ENCODE measurements around the gene VAC14. TPM values are rescaled to one million over a fixed set of nuclear protein-coding genes. Genes with fewer than 3 reads are reported as not detected.
A peak's percentile ranks its signal among the peaks of the same experiment; 100 is the strongest.

The VAC14 gene
- total RNA-seq, 2 donors from 2014 or later, result 34.9 to 37.0 TPM

DNA sequence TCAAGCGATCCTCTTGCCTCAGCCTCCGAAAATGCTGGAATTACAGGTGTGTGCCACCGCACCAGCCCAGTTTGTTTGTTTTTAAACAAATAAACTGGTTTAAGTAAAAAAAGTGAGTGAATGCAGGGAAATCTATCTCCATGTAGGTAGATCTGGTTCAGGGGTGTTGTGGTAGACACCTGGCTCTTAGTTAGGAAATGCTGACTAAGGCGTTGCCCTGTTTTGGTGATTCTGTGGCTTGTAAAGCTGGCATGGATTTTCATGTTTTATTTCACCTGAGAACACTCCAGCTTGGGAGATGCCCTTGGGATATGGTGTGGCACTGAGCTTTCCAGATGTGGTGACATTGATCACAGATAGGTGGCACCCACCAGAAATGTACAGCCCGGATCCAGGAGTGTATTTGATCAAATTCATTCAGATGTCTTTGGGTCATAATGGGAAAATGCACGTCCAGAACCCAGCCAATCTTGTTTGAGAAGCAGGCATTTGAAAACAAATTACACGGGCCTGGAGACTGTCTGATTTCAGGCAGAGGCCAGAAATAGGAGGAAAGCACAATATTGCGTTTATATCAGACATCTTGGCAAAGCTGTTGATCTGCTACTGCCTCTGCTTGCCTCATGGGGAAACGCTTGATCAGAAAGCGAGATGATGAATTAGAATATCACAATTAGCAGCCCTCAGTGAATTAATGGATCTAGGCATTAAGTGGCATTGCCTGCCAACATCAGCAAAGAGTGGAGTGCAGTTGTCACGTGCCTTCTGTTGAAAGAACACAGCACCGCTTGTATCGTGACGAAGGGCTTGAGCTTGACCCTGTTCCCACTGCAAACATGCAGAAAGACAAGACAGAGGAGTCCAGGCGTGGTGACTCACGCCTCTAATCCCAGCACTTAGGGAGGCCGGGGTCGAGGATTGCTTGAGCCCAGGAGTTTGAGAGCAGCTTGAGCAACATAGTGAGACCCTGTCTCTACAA is 161.9 kb downstream of the VAC14 start:
- Histone ChIP-seq H3K4me3 (peak overlapping the region; percentile 36), H3K4me1 (ENCODE audit: control insufficient read depth in 1 of 2, low read depth in 2 of 2) (peaks cover 15 to 34% of the 10 kb centered on the region in 2 donors), H3K27ac (peak overlapping the region in 1 of 2 donors; percentile 39), H3K9me3 (no peaks in the 10 kb centered on the region), H3K27me3 (replicated peaks; ENCODE audit: insufficient read depth) (no peaks in the 10 kb centered on the region), H3K36me3 (no peaks in the 10 kb centered on the region)
- no peak for TF ChIP-seq CTCF (IDR thresholded peaks at IDR 0.05)
- DNase-seq (ENCODE audit: low spot score) (no peak), ATAC-seq (ENCODE audit: insufficient number of reproducible peaks, low FRiP score, low read depth) (peak; percentile 42)

Other genes with a start within 250 kb of the VAC14 start
- 10 to 100 TPM; 11.9 to 55.6 TPM for gene IL34, start 154.6 kb downstream of the VAC14 start, total RNA-seq
- gene MTSS2, start 115.1 kb downstream of the VAC14 start, total RNA-seq, result 10 to 100 TPM; 57.3 to 58.5 TPM